ENCODE results near the gene KIFAP3.

Gene KIFAP3

GRCh38 chr1:169899519-169900217 is 174.8 kb downstream of the KIFAP3 start:
- TF ChIP-seq, protein P1, sequence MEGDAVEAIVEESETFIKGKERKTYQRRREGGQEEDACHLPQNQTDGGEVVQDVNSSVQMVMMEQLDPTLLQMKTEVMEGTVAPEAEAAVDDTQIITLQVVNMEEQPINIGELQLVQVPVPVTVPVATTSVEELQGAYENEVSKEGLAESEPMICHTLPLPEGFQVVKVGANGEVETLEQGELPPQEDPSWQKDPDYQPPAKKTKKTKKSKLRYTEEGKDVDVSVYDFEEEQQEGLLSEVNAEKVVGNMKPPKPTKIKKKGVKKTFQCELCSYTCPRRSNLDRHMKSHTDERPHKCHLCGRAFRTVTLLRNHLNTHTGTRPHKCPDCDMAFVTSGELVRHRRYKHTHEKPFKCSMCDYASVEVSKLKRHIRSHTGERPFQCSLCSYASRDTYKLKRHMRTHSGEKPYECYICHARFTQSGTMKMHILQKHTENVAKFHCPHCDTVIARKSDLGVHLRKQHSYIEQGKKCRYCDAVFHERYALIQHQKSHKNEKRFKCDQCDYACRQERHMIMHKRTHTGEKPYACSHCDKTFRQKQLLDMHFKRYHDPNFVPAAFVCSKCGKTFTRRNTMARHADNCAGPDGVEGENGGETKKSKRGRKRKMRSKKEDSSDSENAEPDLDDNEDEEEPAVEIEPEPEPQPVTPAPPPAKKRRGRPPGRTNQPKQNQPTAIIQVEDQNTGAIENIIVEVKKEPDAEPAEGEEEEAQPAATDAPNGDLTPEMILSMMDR (IDR thresholded peaks at IDR 0.05; ENCODE audit: low read depth, low read length) = no peak
- Histone ChIP-seq H3K4me1 (no peaks in the 10 kb centered on the region), H3K36me3 (no peaks in the 10 kb centered on the region), H3K27me3 (peaks cover 38% of the 10 kb centered on the region), H3K9me3 (no peaks in the 10 kb centered on the region), H3K4me3 (ENCODE audit: low read depth, low read length) (no peak overlapping the region)
- no peak for DNase-seq

- no peak for DNase-seq
- TF ChIP-seq, protein P1 (IDR thresholded peaks at IDR 0.05; ENCODE audit: low read depth, low read length) = no peak
- no peak overlapping the region for H3K4me3 ChIP-seq (ENCODE audit: low read depth, low read length)
- no peaks in the 10 kb centered on the region; the same call in 1 of the 2 replicates for H3K4me1 ChIP-seq
- no peaks in the 10 kb centered on the region for H3K9me3 ChIP-seq
- H3K36me3 ChIP-seq = no peaks in the 10 kb centered on the region
- peaks cover 21% of the 10 kb centered on the region for H3K27me3 ChIP-seq
Measured at GRCh38 chr1:169896013-169896412, 178.5 kb downstream of the KIFAP3 start.

- DNase-seq = no peak
- H3K36me3 ChIP-seq = no peaks in the 10 kb centered on the region
- H3K4me3 ChIP-seq (ENCODE audit: low read depth, low read length) = peak overlapping the region; percentile 83
- no peaks in the 10 kb centered on the region for H3K9me3 ChIP-seq
- TF ChIP-seq, protein P1 (IDR thresholded peaks at IDR 0.05; ENCODE audit: low read depth, low read length) = no peak
- peaks cover 7% of the 10 kb centered on the region for H3K27me3 ChIP-seq
- H3K4me1 ChIP-seq = no peaks in the 10 kb centered on the region; the same call in 1 of the 2 replicates
Measured at GRCh38 chr1:169894424-169895145, 179.9 kb downstream of the KIFAP3 start.

- Histone ChIP-seq H3K36me3 (no peaks in the 10 kb centered on the region), H3K4me3 (ENCODE audit: low read depth, low read length) (peak within 1 kb of the TSS; percentile 83), H3K27me3 (no peaks in the 10 kb centered on the region; the same call in 1 of the 2 replicates), H3K4me1 (no peaks in the 10 kb centered on the region; the same call in 1 of the 2 replicates), H3K9me3 (no peaks in the 10 kb centered on the region)
- TF ChIP-seq, protein P1 (IDR thresholded peaks at IDR 0.05; ENCODE audit: low read depth, low read length) = no peak
- DNase-seq = peak; percentile 91
Measured at GRCh38 chr1:169893645-169894423, 180.7 kb downstream of the KIFAP3 start, which contains the start of gene SCYL3. TSS of gene SCYL3 (minus strand) at chr1:169893896. CDS start at chr1:169888840, 5,056 bp downstream.

DNA sequence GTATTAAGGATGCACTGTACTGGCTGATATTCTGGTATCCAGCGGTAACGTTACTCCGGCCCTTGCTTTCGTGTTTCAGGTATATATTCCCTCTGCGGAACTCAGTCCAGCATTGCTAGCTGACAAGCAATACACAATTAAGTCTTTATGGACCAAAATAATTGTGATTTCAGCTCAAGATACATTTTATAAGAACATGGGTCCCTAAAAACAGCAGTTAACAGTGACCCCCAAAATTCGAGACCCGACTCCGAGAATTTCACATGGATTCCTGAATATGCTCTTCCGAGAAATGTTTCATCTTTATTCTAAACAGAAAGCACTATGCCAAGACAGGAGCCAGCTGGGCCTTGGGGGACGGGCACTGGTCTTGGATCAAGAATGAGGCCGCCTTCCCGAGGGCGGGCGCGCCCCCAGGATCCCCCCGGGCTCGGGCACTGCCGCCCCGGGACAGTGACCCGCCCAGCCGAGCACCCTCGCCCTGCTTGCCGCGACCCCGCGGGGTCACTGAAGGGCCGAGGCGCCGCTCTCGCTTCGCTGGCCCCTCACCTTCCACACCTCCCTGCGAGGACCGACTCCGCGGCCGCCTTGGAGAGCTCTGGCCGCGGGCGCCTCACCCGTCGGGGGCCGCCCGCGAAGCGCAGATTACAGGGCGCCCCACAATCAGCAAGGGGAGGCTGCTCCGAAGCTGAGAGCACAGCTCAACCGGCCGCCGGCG is 181.4 kb downstream of the KIFAP3 start:
- Histone ChIP-seq H3K9me3 (no peaks in the 10 kb centered on the region), H3K4me1 (no peaks in the 10 kb centered on the region; the same call in 1 of the 2 replicates), H3K4me3 (ENCODE audit: low read depth, low read length) (peak overlapping the region; percentile 83), H3K36me3 (peaks cover under 1% of the 10 kb centered on the region; the same call in 1 of the 2 replicates), H3K27me3 (no peaks in the 10 kb centered on the region)
- TF ChIP-seq, protein P1 (IDR thresholded peaks at IDR 0.05; ENCODE audit: low read depth, low read length) = no peak
- DNase-seq = no peak
